Measurements from ENCODE around the gene CEBPZOS.

- TF ChIP-seq, protein P1, sequence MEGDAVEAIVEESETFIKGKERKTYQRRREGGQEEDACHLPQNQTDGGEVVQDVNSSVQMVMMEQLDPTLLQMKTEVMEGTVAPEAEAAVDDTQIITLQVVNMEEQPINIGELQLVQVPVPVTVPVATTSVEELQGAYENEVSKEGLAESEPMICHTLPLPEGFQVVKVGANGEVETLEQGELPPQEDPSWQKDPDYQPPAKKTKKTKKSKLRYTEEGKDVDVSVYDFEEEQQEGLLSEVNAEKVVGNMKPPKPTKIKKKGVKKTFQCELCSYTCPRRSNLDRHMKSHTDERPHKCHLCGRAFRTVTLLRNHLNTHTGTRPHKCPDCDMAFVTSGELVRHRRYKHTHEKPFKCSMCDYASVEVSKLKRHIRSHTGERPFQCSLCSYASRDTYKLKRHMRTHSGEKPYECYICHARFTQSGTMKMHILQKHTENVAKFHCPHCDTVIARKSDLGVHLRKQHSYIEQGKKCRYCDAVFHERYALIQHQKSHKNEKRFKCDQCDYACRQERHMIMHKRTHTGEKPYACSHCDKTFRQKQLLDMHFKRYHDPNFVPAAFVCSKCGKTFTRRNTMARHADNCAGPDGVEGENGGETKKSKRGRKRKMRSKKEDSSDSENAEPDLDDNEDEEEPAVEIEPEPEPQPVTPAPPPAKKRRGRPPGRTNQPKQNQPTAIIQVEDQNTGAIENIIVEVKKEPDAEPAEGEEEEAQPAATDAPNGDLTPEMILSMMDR (IDR thresholded peaks at IDR 0.05) = no peak
- TF ChIP-seq POLR2AphosphoS5 (IDR thresholded peaks at IDR 0.05) (no peak), POLR2A (IDR thresholded peaks at IDR 0.05) (no peak)
These were observed 4.9 kb downstream of the CEBPZOS start for GRCh38 chr2:37201208-37201607.

Data from suprapubic skin (tissue), 4 donors.